GM13976 (cell line): Measurements from ENCODE around the gene RAC2.

Experiments used
- DNase-seq: peaks from one replicate; pipeline ENCODE4 v3.0.0; 2012; ENCODE audit warnings: low spot score
- CTCF ChIP-seq: IDR thresholded peaks from 2 replicates; pipeline ENCODE4 v1.5.1; 2012; ENCODE audit warnings: borderline replicate concordance, mild to moderate bottlenecking; ENCODE audit not compliant: insufficient read depth; ENCODE audit errors: extremely low read depth, missing control alignments, control extremely low read depth
- in situ Hi-C: fragments of 300-500 bp; cut with MboI; formaldehyde crosslinking; loops from one replicate; pipeline ENCODE4 v1.12.0; 2022; ENCODE audit warnings: low sequenced_read_pairs, mixed read lengths, inconsistent platforms; ENCODE audit not compliant: unreplicated experiment

Gene RAC2

GRCh38 chr22:37176464-37177061 lies 67.5 kb downstream of the RAC2 start:
- in situ Hi-C loops = no loop called here
- peak; percentile 67 for DNase-seq
- TF ChIP-seq CTCF = no peak

- no peak for DNase-seq
These were observed 68.4 kb downstream of the RAC2 start for GRCh38 chr22:37175414-37176281.

More at GRCh38 chr22:37175414-37176281, 68.4 kb downstream of the RAC2 start:
- TF ChIP-seq CTCF = no peak
- in situ Hi-C loops = no loop called here
